ENCODE data around the gene DGKB.

DGKB gene

DNA sequence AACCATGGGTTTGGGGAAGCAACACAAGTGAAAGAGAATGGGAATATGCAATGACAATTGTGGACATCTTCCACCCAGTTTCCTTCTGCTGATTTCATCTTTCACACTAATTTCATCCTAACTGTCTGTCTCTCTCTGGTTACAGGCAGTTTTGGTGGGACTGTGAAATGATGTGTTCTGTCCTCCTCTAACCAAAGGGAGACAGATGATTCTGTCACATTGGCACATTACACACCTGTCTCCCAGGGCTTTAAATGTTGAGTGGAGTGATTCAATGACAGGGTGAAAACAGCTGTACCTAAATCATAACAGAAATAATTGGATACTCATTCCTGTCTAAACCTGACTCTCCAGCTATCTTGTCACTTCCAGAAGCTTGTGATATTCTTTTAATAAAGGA, 60.0 kb downstream of the DGKB start:
- no peak overlapping the region for H3K27ac ChIP-seq (ENCODE audit: low read length)
- H3K9ac ChIP-seq (ENCODE audit: low read length in 2 of 2): no peak overlapping the region
- no peaks in the 10 kb centered on the region for H3K9me3 ChIP-seq (ENCODE audit: control insufficient read depth in 2 of 2, low read length in 2 of 2)
- no peaks in the 10 kb centered on the region for H3K27me3 ChIP-seq (ENCODE audit: control insufficient read depth in 1 of 2, insufficient read depth in 2 of 2, low read length in 2 of 2)
- no peaks in the 10 kb centered on the region for H3K4me1 ChIP-seq (ENCODE audit: control insufficient read depth, insufficient read depth, low read length)
- H3K4me3 ChIP-seq (ENCODE audit: low read length in 2 of 2): no peak overlapping the region
- no peaks in the 10 kb centered on the region for H3K36me3 ChIP-seq (ENCODE audit: control insufficient read depth in 2 of 2, insufficient read depth in 2 of 2, low read length in 2 of 2)

DNA sequence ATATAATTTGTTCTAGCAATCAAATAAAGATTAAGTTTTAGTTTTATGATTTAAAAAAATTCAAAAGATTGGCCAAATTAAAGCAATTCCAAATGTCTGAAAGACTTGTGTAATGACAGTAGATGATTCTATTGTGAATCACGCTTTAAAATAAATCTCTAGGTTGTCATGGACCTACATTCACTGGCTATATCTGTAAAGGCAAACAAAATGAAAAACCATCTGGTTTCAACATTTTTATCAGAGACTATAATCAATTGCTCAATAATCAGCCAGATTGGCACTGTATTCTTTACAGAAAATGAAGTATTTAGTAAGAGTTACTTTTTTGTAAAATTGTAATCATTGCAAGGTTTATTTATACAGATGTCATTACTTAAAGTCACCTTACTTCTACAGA, 60.7 kb downstream of the DGKB start:
- H3K9me3 ChIP-seq (ENCODE audit: control insufficient read depth in 2 of 2, low read length in 2 of 2): no peaks in the 10 kb centered on the region
- H3K4me1 ChIP-seq (ENCODE audit: control insufficient read depth, insufficient read depth, low read length): no peaks in the 10 kb centered on the region
- H3K36me3 ChIP-seq (ENCODE audit: control insufficient read depth in 2 of 2, insufficient read depth in 2 of 2, low read length in 2 of 2): no peaks in the 10 kb centered on the region
- no peak overlapping the region for H3K9ac ChIP-seq (ENCODE audit: low read length in 2 of 2)
- H3K4me3 ChIP-seq (ENCODE audit: low read length in 2 of 2): no peak overlapping the region
- no peak overlapping the region for H3K27ac ChIP-seq (ENCODE audit: low read length)
- no peaks in the 10 kb centered on the region for H3K27me3 ChIP-seq (ENCODE audit: control insufficient read depth in 1 of 2, insufficient read depth in 2 of 2, low read length in 2 of 2)

GRCh38 chr7:14841086-14841485, 61.5 kb downstream of the DGKB start:
- Histone ChIP-seq H3K9me3 (ENCODE audit: control insufficient read depth in 2 of 2, low read length in 2 of 2) (no peaks in the 10 kb centered on the region), H3K9ac (ENCODE audit: low read length in 2 of 2) (no peak overlapping the region), H3K4me3 (ENCODE audit: low read length in 2 of 2) (no peak overlapping the region), H3K27me3 (ENCODE audit: control insufficient read depth in 1 of 2, insufficient read depth in 2 of 2, low read length in 2 of 2) (no peaks in the 10 kb centered on the region), H3K4me1 (ENCODE audit: control insufficient read depth, insufficient read depth, low read length) (no peaks in the 10 kb centered on the region), H3K27ac (ENCODE audit: low read length) (no peak overlapping the region), H3K36me3 (ENCODE audit: control insufficient read depth in 2 of 2, insufficient read depth in 2 of 2, low read length in 2 of 2) (no peaks in the 10 kb centered on the region)

DNA sequence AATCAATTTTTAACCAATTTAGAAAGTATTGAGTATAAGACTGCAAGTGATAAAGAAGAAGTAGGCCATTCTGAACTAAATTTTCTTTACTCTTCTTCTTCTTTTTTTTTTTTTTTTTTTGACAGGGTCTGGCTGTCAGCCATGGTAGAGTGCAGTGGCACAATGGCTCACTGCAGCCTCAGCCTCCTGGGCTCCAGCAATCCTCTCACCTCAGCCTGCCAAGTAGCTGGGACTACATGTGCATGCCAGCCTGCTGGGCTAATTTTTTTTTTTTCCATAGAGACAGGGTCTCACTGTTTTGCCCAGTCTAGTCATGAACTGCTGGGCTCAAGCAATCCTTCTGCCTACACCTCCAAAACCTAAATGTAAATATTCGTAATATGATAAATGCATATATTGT, 63.2 kb downstream of the DGKB start:
- Histone ChIP-seq H3K36me3 (ENCODE audit: control insufficient read depth in 2 of 2, insufficient read depth in 2 of 2, low read length in 2 of 2) (no peaks in the 10 kb centered on the region), H3K27ac (ENCODE audit: low read length) (no peak overlapping the region), H3K4me1 (ENCODE audit: control insufficient read depth, insufficient read depth, low read length) (no peaks in the 10 kb centered on the region), H3K27me3 (ENCODE audit: control insufficient read depth in 1 of 2, insufficient read depth in 2 of 2, low read length in 2 of 2) (no peaks in the 10 kb centered on the region), H3K4me3 (ENCODE audit: low read length in 2 of 2) (no peak overlapping the region), H3K9ac (ENCODE audit: low read length in 2 of 2) (no peak overlapping the region), H3K9me3 (ENCODE audit: control insufficient read depth in 2 of 2, low read length in 2 of 2) (no peaks in the 10 kb centered on the region)

GRCh38 chr7:14837216-14837615, 65.3 kb downstream of the DGKB start:
- H3K4me1 ChIP-seq (ENCODE audit: control insufficient read depth, insufficient read depth, low read length): no peaks in the 10 kb centered on the region
- no peak overlapping the region for H3K9ac ChIP-seq (ENCODE audit: low read length in 2 of 2)
- no peaks in the 10 kb centered on the region for H3K9me3 ChIP-seq (ENCODE audit: control insufficient read depth in 2 of 2, low read length in 2 of 2)
- H3K27me3 ChIP-seq (ENCODE audit: control insufficient read depth in 1 of 2, insufficient read depth in 2 of 2, low read length in 2 of 2): no peaks in the 10 kb centered on the region
- no peak overlapping the region for H3K4me3 ChIP-seq (ENCODE audit: low read length in 2 of 2)
- H3K36me3 ChIP-seq (ENCODE audit: control insufficient read depth in 2 of 2, insufficient read depth in 2 of 2, low read length in 2 of 2): no peaks in the 10 kb centered on the region
- no peak overlapping the region for H3K27ac ChIP-seq (ENCODE audit: low read length)

DNA sequence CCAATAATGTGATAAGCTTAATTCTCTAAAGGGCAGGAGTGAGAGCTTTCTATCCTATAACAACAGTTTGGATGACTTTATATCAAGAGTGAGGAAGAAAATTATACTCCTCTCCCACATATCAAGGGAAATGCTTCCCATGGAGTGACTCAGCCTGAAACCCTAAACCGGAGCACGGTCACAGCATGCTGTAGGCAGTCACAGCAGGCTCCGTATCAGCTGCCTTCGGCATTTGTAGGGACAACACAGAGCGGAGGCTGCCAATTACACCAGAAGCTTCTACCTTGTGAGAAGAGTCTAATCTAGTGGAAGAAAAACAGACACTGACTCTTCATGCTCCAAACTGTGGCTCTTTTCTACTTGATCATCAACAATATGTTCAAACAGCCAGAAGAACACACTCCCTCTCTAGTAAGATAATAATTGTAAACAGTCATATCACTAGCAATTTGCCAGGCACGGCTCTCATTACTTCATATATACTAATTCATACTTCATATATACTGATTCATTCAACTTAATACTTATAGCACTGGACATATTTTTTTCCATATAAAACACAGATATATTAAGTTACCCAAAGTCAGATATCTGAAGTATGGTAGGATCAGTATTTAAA, 65.9 kb downstream of the DGKB start:
- H3K27ac ChIP-seq (ENCODE audit: low read length): no peak overlapping the region
- H3K27me3 ChIP-seq (ENCODE audit: control insufficient read depth in 1 of 2, insufficient read depth in 2 of 2, low read length in 2 of 2): no peaks in the 10 kb centered on the region
- H3K9ac ChIP-seq (ENCODE audit: low read length in 2 of 2): no peak overlapping the region

GRCh38 chr7:14836006-14836405, 66.5 kb downstream of the DGKB start:
- Histone ChIP-seq H3K4me1 (ENCODE audit: control insufficient read depth, insufficient read depth, low read length) (no peaks in the 10 kb centered on the region), H3K4me3 (ENCODE audit: low read length in 2 of 2) (no peak overlapping the region), H3K27me3 (ENCODE audit: control insufficient read depth in 1 of 2, insufficient read depth in 2 of 2, low read length in 2 of 2) (no peaks in the 10 kb centered on the region), H3K9ac (ENCODE audit: low read length in 2 of 2) (no peak overlapping the region), H3K36me3 (ENCODE audit: control insufficient read depth in 2 of 2, insufficient read depth in 2 of 2, low read length in 2 of 2) (no peaks in the 10 kb centered on the region), H3K9me3 (ENCODE audit: control insufficient read depth in 2 of 2, low read length in 2 of 2) (no peaks in the 10 kb centered on the region), H3K27ac (ENCODE audit: low read length) (no peak overlapping the region)

More for the DNA sequence above, 65.9 kb downstream of the DGKB start:
- H3K9me3 ChIP-seq (ENCODE audit: control insufficient read depth in 2 of 2, low read length in 2 of 2): no peaks in the 10 kb centered on the region
- H3K4me1 ChIP-seq (ENCODE audit: control insufficient read depth, insufficient read depth, low read length): no peaks in the 10 kb centered on the region
- no peaks in the 10 kb centered on the region for H3K36me3 ChIP-seq (ENCODE audit: control insufficient read depth in 2 of 2, insufficient read depth in 2 of 2, low read length in 2 of 2)
- H3K4me3 ChIP-seq (ENCODE audit: low read length in 2 of 2): no peak overlapping the region

DNA sequence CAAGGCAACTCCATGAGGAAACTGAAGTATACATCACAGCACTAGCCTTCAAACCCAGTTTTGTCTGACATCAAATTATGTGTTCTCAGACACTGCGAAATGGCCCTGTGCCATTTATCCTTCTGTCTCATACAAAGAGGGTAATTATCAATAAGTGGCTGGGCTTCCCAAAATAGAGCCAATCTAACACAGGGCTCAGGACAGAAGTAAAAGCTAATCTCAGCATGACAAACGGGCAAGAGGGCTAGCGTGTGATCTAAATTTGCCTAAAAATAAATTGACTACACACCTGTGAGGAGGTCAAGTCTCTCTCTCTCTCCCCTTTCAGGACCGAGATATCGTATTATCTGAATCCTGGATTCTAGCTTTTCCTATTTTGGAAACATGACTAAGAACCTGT, 67.2 kb downstream of the DGKB start:
- no peaks in the 10 kb centered on the region for H3K9me3 ChIP-seq (ENCODE audit: control insufficient read depth in 2 of 2, low read length in 2 of 2)
- no peak overlapping the region for H3K27ac ChIP-seq (ENCODE audit: low read length)
- H3K4me3 ChIP-seq (ENCODE audit: low read length in 2 of 2): no peak overlapping the region
- H3K4me1 ChIP-seq (ENCODE audit: control insufficient read depth, insufficient read depth, low read length): no peaks in the 10 kb centered on the region
- H3K36me3 ChIP-seq (ENCODE audit: control insufficient read depth in 2 of 2, insufficient read depth in 2 of 2, low read length in 2 of 2): no peaks in the 10 kb centered on the region
- H3K27me3 ChIP-seq (ENCODE audit: control insufficient read depth in 1 of 2, insufficient read depth in 2 of 2, low read length in 2 of 2): no peaks in the 10 kb centered on the region
- no peak overlapping the region for H3K9ac ChIP-seq (ENCODE audit: low read length in 2 of 2)

DNA sequence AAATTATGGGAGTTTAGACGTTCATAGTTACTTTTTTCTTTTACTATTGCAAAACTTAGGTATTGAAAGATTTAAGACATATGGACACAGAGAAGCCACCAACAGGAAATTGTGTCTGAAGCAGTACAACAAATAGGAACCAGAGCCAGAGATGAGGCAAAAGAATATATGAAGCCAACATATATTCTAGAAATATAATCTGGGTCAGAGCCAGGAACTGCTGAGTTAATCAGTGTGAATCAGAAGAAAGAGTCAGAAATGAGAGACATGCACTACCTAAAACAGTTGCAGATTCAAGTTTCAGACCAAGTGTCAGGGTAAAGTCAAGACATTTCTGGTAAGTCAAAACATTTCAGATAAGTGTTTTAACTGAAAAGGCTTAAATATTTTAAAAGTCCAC, 67.7 kb downstream of the DGKB start:
- H3K27me3 ChIP-seq (ENCODE audit: control insufficient read depth in 1 of 2, insufficient read depth in 2 of 2, low read length in 2 of 2): no peaks in the 10 kb centered on the region
- no peak overlapping the region for H3K27ac ChIP-seq (ENCODE audit: low read length)
- H3K9ac ChIP-seq (ENCODE audit: low read length in 2 of 2): no peak overlapping the region
- H3K4me3 ChIP-seq (ENCODE audit: low read length in 2 of 2): no peak overlapping the region
- no peaks in the 10 kb centered on the region for H3K4me1 ChIP-seq (ENCODE audit: control insufficient read depth, insufficient read depth, low read length)
- H3K9me3 ChIP-seq (ENCODE audit: control insufficient read depth in 2 of 2, low read length in 2 of 2): no peaks in the 10 kb centered on the region
- no peaks in the 10 kb centered on the region for H3K36me3 ChIP-seq (ENCODE audit: control insufficient read depth in 2 of 2, insufficient read depth in 2 of 2, low read length in 2 of 2)

DNA sequence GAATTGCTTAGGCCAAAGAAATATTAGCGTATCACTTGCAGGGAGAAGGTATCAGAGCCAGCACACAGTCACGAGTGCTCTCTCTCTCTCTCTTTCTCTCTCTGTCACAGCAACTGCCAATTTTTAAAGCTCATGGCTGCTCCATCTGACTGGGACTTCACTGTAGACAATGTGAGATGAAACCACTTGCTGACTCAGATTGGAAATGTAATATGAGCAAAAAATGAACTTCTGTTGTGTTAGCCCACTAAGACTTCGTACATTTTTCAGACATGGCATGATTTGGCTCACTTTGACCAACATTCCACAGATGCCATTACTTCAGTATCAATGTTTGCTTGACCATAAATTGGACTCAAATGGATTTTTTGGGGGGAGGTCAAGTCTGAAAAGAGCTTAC, 68.1 kb downstream of the DGKB start:
- no peak overlapping the region for H3K9ac ChIP-seq (ENCODE audit: low read length in 2 of 2)
- no peaks in the 10 kb centered on the region for H3K36me3 ChIP-seq (ENCODE audit: control insufficient read depth in 2 of 2, insufficient read depth in 2 of 2, low read length in 2 of 2)
- H3K27me3 ChIP-seq (ENCODE audit: control insufficient read depth in 1 of 2, insufficient read depth in 2 of 2, low read length in 2 of 2): no peaks in the 10 kb centered on the region
- no peaks in the 10 kb centered on the region for H3K9me3 ChIP-seq (ENCODE audit: control insufficient read depth in 2 of 2, low read length in 2 of 2)
- no peaks in the 10 kb centered on the region for H3K4me1 ChIP-seq (ENCODE audit: control insufficient read depth, insufficient read depth, low read length)
- no peak overlapping the region for H3K4me3 ChIP-seq (ENCODE audit: low read length in 2 of 2)
- no peak overlapping the region for H3K27ac ChIP-seq (ENCODE audit: low read length)

DNA sequence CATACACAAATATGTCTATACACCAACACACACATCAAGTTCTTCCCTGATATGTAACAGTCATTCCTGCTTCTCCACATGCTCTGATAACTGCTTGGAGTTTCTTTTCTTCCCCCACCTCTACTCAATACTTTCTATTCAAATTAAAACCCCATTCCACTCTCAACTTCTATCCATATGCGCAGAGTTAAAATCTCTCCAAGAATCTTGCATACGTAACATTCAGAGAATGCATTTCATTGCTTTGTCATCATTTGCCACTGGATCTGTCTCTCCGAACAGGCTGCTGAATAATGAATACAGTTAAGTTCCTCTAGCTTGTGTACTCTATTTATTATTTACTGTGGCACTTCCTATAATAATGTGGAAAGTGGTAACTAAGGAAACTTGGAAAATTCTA, 68.8 kb downstream of the DGKB start:
- H3K27ac ChIP-seq (ENCODE audit: low read length): no peak overlapping the region
- H3K4me3 ChIP-seq (ENCODE audit: low read length in 2 of 2): no peak overlapping the region

More for the DNA sequence above, 68.8 kb downstream of the DGKB start:
- Histone ChIP-seq H3K27me3 (ENCODE audit: control insufficient read depth in 1 of 2, insufficient read depth in 2 of 2, low read length in 2 of 2) (no peaks in the 10 kb centered on the region), H3K9ac (ENCODE audit: low read length in 2 of 2) (no peak overlapping the region), H3K36me3 (ENCODE audit: control insufficient read depth in 2 of 2, insufficient read depth in 2 of 2, low read length in 2 of 2) (no peaks in the 10 kb centered on the region), H3K9me3 (ENCODE audit: control insufficient read depth in 2 of 2, low read length in 2 of 2) (no peaks in the 10 kb centered on the region), H3K4me1 (ENCODE audit: control insufficient read depth, insufficient read depth, low read length) (no peaks in the 10 kb centered on the region)
